Caco-2 (cell line): Measurements from ENCODE around the gene SMIM14. TPM values are rescaled to one million over a fixed set of nuclear protein-coding genes. Genes with fewer than 3 reads are reported as not detected.
A peak's percentile ranks its signal among the peaks of the same experiment; 100 is the strongest.

Experiments used
- BruUV-seq: library from RNA; stranded (reverse); fragments of 400-500 nt; replicated peaks from 2 replicates; lab custom pipeline; 2021; lab: Mats Ljungman, UMichigan
- CTCF ChIA-PET: fragments of 300-600 bp; sonication (Branson Sonifier 250); formaldehyde crosslinking; loops from one replicate; lab custom pipeline; 2022; ENCODE audit warnings: antibody characterized with exemption; lab: Charles Lee
- POLR2A ChIA-PET: fragments of 300-600 bp; sonication (Branson Sonifier 250); formaldehyde crosslinking; loops from one replicate; lab custom pipeline; 2022; ENCODE audit warnings: antibody characterized with exemption; lab: Charles Lee
- DNase-seq, 2 experiments: peaks; one replicate each; pipeline versions ENCODE4 v3.0.0 to v3.0.0-alpha.2; 2020 to 2022
- H3K27me3 ChIP-seq: replicated peaks from 2 replicates; pipeline ENCODE4 v1.6.0; 2011; ENCODE audit warnings: low read length; ENCODE audit not compliant: control insufficient read depth, insufficient read depth
- H3K36me3 ChIP-seq: 2 replicates; pipeline ENCODE4 v1.5.1; 2011; ENCODE audit warnings: low read length; ENCODE audit not compliant: control insufficient read depth, insufficient read depth
- H3K4me1 ChIP-seq: fragments of 250-450 bp; sonication (Bioruptor Pico); 2 replicates; pipeline ENCODE4 v1.5.1; 2020; ENCODE audit warnings: mild to moderate bottlenecking
- H3K4me3 ChIP-seq: 2 replicates; pipeline ENCODE4 v1.5.1; 2011; ENCODE audit warnings: low read depth, mild to moderate bottlenecking, control low read depth, low read length
- H3K9me3 ChIP-seq: fragments of 250-450 bp; sonication (Bioruptor Pico); 2 replicates; pipeline ENCODE4 v1.5.1; 2020; ENCODE audit warnings: mild to moderate bottlenecking, moderate library complexity
- H3K27ac Mint-ChIP-seq: one replicate; pipeline ENCODE4 v1.8.0; 2022; ENCODE audit warnings: mixed read lengths; ENCODE audit not compliant: unreplicated experiment
- H3K27me3 Mint-ChIP-seq: one replicate; pipeline ENCODE4 v1.8.0; 2022; ENCODE audit warnings: mixed read lengths; ENCODE audit not compliant: insufficient read depth, unreplicated experiment
- H3K36me3 Mint-ChIP-seq: one replicate; pipeline ENCODE4 v1.8.0; 2022; ENCODE audit warnings: mild to moderate bottlenecking, mixed read lengths; ENCODE audit not compliant: insufficient read depth, unreplicated experiment
- H3K4me1 Mint-ChIP-seq: one replicate; pipeline ENCODE4 v1.8.0; 2022; ENCODE audit warnings: low read depth, mixed read lengths; ENCODE audit not compliant: unreplicated experiment
- H3K4me3 Mint-ChIP-seq: one replicate; pipeline ENCODE4 v1.8.0; 2022; ENCODE audit warnings: mild to moderate bottlenecking, moderate library complexity, mixed read lengths; ENCODE audit not compliant: unreplicated experiment
- H3K9me3 Mint-ChIP-seq: one replicate; pipeline ENCODE4 v1.8.0; 2022; ENCODE audit warnings: mixed read lengths; ENCODE audit not compliant: unreplicated experiment
- CTCF ChIP-seq, 2 experiments: fragments of 200-600 bp in 1 of 2; IDR thresholded peaks; 1 replicate in 1 of 2; 2 replicates in 1 of 2; pipeline versions ENCODE4 v1.5.1 to v1.8.0; 2011 to 2022; ENCODE audit warnings: antibody characterized with exemption in 1 of 2, control low read depth in 1 of 2, inconsistent platforms in 1 of 2, low read depth in 1 of 2, low read length in 1 of 2, mild to moderate bottlenecking in 1 of 2, moderate library complexity in 1 of 2; ENCODE audit not compliant: insufficient read depth in 1 of 2, severe bottlenecking in 1 of 2, unreplicated experiment in 1 of 2
- intact Hi-C: fragments of 100-400 bp; cut with micrococcal nuclease; formaldehyde crosslinking; loops from one replicate; pipeline ENCODE4 v1.10.0; 2022; ENCODE audit not compliant: unreplicated experiment
- total RNA-seq: library from RNA; stranded (reverse); gene quantifications from 2 replicates; pipeline ENCODE4 v1.2.3, GENCODE V29; 2022

SMIM14 gene
- total RNA-seq, 1 experiment from 2014 or later = 41.0 TPM

DNA sequence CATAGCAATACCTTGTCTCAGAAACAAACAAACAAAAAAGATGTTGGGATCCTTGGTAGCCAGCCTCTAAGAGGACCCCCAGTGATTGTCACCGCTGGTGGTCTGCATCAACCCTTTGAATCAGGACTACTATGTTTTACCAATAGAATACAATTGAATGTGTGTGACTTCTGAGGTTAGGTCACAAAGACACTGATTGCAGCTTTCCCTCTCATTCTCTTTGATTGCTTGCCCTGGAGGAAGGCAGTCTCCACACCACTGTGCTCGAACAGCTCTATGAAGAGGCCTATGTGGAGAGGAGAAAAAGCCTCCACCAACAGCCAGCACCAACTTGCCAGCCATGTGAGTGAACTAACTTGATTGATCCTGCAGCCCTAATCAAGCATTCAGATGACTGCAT lies 2.8 kb upstream of the SMIM14 start:
- Mint-ChIP-seq H3K4me1 (no peaks in the 10 kb centered on the region), H3K27ac (peak overlapping the region; percentile 39), H3K4me3 (no peak overlapping the region), H3K36me3 (peaks cover 10% of the 10 kb centered on the region), H3K9me3 (no peaks in the 10 kb centered on the region), H3K27me3 (no peaks in the 10 kb centered on the region)
- ChIA-PET CTCF (interaction anchor here (0.9 kb wide), 1 partner anchor 114 kb away, joined by 4 read pairs; the partner anchor contains the start of gene UGDH), POLR2A (interaction anchor here (0.6 kb wide), 1 partner anchor 948 kb away, joined by 4 read pairs; no protein-coding TSS in a partner anchor)
- no peak overlapping the region for H3K4me3 ChIP-seq
- no peaks in the 10 kb centered on the region for H3K9me3 ChIP-seq
- H3K36me3 ChIP-seq = no peaks in the 10 kb centered on the region
- no peak for DNase-seq
- no TSS peak for BruUV-seq
- no peak for TF ChIP-seq CTCF (IDR thresholded peaks at IDR 0.05; ENCODE audit: insufficient read depth in 1 of 2, low read depth in 1 of 2, low read length in 1 of 2, severe bottlenecking in 1 of 2, unreplicated experiment in 1 of 2)
- H3K4me1 ChIP-seq = peaks cover 6% of the 10 kb centered on the region; the same call in 1 of the 2 replicates
- intact Hi-C loops = no loop called here
- H3K27me3 ChIP-seq = no peaks in the 10 kb centered on the region

GRCh38 chr4:39637586-39638353 lies 895 bp downstream of the SMIM14 start:
- TSS peak; percentile 46 for BruUV-seq
- Histone ChIP-seq H3K4me3 (peak overlapping the region; percentile 94), H3K9me3 (no peaks in the 10 kb centered on the region), H3K4me1 (peaks cover 29% of the 10 kb centered on the region), H3K27me3 (no peaks in the 10 kb centered on the region), H3K36me3 (no peaks in the 10 kb centered on the region)
- CTCF ChIA-PET = interaction anchor here (0.6 to 1.4 kb wide), 2 partner anchors 71 to 168 kb away, joined by 3 to 6 read pairs; no protein-coding TSS in a partner anchor
- Mint-ChIP-seq H3K27ac (peak overlapping the region; percentile 74), H3K27me3 (no peaks in the 10 kb centered on the region), H3K9me3 (no peaks in the 10 kb centered on the region), H3K4me3 (peak overlapping the region; percentile 85), H3K4me1 (peaks cover 15% of the 10 kb centered on the region), H3K36me3 (peaks cover 10% of the 10 kb centered on the region)
- peak; percentile 56 to 69 for DNase-seq
- TF ChIP-seq CTCF (IDR thresholded peaks at IDR 0.05; ENCODE audit: insufficient read depth in 1 of 2, low read depth in 1 of 2, low read length in 1 of 2, severe bottlenecking in 1 of 2, unreplicated experiment in 1 of 2) = no peak
- POLR2A ChIA-PET = interaction anchor here (0.6 to 2.1 kb wide), 8 partner anchors 39 to 179 kb away, joined by 3 to 33 read pairs (median 7); partner anchors contain the start of genes LIAS, RPL9, UBE2K and UGDH
- intact Hi-C loops = loop anchor here (1.0 to 5.0 kb wide), 4 partner anchors 15 to 340 kb away; partner anchors contain the start of gene PDS5A

- peaks cover 29% of the 10 kb centered on the region for H3K4me1 ChIP-seq
- H3K27me3 ChIP-seq = no peaks in the 10 kb centered on the region
- CTCF ChIA-PET = no interaction called here
- intact Hi-C loops = loop anchor here (2.0 to 5.0 kb wide), 3 partner anchors 14 to 340 kb away; partner anchors contain the start of gene PDS5A
- peak overlapping the region; percentile 85 for H3K4me3 Mint-ChIP-seq
- no peak for TF ChIP-seq CTCF (IDR thresholded peaks at IDR 0.05; ENCODE audit: insufficient read depth in 1 of 2, low read depth in 1 of 2, low read length in 1 of 2, severe bottlenecking in 1 of 2, unreplicated experiment in 1 of 2)
- H3K4me1 Mint-ChIP-seq = peaks cover 15% of the 10 kb centered on the region
- peak overlapping the region; percentile 94 for H3K4me3 ChIP-seq
- H3K9me3 Mint-ChIP-seq = no peaks in the 10 kb centered on the region
- H3K27me3 Mint-ChIP-seq = no peaks in the 10 kb centered on the region
- no peaks in the 10 kb centered on the region for H3K36me3 ChIP-seq
- peak overlapping the region; percentile 74 for H3K27ac Mint-ChIP-seq
- H3K36me3 Mint-ChIP-seq = peaks cover 10% of the 10 kb centered on the region
- H3K9me3 ChIP-seq = no peaks in the 10 kb centered on the region
- DNase-seq = no peak
- no TSS peak for BruUV-seq
- POLR2A ChIA-PET = interaction anchor here (1.3 to 2.1 kb wide), 3 partner anchors 61 to 110 kb away, joined by 9 to 33 read pairs (median 16); partner anchors contain the start of genes UBE2K and UGDH
Observed at GRCh38 chr4:39637221-39637585, 1.5 kb downstream of the SMIM14 start.
